ENCODE data around the gene C1QTNF5.
A peak's percentile ranks its signal among the peaks of the same experiment; 100 is the strongest.

- TF ChIP-seq MXI1 (conservative IDR thresholded peaks at IDR 0.05; ENCODE audit: poor library complexity, severe bottlenecking) (peak; percentile 18), EP300 (conservative IDR thresholded peaks at IDR 0.05; ENCODE audit: poor library complexity, severe bottlenecking) (peak; percentile 79), REST (IDR thresholded peaks at IDR 0.05; ENCODE audit: borderline replicate concordance) (no peak)
- TF ChIP-seq, protein P1, sequence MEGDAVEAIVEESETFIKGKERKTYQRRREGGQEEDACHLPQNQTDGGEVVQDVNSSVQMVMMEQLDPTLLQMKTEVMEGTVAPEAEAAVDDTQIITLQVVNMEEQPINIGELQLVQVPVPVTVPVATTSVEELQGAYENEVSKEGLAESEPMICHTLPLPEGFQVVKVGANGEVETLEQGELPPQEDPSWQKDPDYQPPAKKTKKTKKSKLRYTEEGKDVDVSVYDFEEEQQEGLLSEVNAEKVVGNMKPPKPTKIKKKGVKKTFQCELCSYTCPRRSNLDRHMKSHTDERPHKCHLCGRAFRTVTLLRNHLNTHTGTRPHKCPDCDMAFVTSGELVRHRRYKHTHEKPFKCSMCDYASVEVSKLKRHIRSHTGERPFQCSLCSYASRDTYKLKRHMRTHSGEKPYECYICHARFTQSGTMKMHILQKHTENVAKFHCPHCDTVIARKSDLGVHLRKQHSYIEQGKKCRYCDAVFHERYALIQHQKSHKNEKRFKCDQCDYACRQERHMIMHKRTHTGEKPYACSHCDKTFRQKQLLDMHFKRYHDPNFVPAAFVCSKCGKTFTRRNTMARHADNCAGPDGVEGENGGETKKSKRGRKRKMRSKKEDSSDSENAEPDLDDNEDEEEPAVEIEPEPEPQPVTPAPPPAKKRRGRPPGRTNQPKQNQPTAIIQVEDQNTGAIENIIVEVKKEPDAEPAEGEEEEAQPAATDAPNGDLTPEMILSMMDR (IDR thresholded peaks at IDR 0.05; ENCODE audit: poor library complexity, severe bottlenecking): no peak
These were observed 20.5 kb upstream of the C1QTNF5 start for GRCh38 chr11:119361056-119361787.
